NCI-H2227 treated with DMSO at 0.1 percent for 48 hours (cell line): ENCODE results near the gene DEF6.
"Not testable (repeated sequence)": the region's sequence is repeated elsewhere in the genome, so short reads cannot be mapped to it uniquely, and the experiment has no call there.

Source experiments
- DNase-seq: peaks from one replicate; lab custom pipeline; 2025; lab: John Stamatoyannopoulos, UW

DEF6 gene

GRCh38 chr6:35280903-35281302 is 16.7 kb upstream of the DEF6 start:
- DNase-seq = no peak

GRCh38 chr6:35282472-35282871 is 15.1 kb upstream of the DEF6 start:
- no peak for DNase-seq

DNA sequence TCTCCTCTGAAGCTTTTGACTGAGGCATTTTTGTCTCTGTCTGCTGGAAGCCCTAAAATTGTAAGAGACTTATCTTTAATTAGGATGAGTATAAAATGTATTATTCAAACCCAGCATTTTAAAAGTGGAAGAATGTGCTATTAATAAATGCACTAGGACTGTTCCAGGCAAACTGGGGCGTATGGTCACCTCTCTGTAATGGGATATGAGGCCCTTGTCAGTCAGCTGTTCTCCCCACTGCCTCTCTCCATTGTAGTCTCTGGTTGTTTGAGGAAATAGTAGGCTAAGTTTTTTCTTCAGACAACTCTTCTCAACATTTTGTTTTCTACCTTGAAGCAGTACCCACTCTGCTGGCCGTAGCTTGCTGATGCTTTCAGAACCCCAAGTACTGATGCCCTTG is 14.3 kb upstream of the DEF6 start:
- no peak for DNase-seq

GRCh38 chr6:35287671-35288396 is 9.8 kb upstream of the DEF6 start:
- DNase-seq = no peak

DNA sequence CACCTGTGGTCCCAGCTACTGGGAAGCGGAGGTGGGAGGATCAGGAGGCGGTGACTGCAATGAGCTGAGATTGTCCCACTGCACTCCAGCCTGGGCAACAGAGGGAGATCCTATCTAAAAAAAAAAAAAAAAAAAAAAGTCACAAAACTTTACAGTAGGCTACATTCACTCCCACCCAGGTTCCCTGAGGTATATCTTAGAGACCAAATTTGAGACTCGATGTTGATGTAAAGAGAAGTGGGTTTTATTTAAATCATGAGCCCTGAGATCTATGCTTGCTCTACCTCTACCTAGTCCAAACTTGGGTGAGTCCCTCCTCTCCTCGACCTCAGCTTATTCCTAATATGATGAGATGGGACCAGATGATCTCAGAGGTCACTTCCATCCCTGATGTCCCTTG is 8.8 kb upstream of the DEF6 start:
- no peak for DNase-seq

DNA sequence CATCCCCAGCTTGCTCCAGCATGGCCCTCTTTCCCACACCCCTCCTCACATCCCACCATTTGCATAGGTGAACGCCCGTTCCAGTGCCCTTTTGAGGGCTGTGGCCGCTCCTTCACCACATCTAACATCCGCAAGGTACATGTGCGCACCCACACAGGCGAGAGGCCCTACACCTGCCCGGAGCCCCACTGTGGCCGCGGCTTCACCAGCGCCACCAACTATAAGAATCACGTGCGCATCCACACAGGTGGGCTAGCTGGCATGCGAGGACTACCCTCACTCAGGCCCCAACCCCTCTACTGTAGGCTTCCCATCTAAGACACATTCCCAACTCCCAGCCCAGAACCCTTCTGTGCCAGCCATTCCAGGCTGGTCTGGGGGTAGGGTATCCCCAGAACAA is 6.1 kb upstream of the DEF6 start:
- DNase-seq = no peak

- DNase-seq = no peak
These were observed 5.1 kb upstream of the DEF6 start for GRCh38 chr6:35292494-35292893.

GRCh38 chr6:35293681-35294080 is 3.9 kb upstream of the DEF6 start:
- no peak for DNase-seq

DNA sequence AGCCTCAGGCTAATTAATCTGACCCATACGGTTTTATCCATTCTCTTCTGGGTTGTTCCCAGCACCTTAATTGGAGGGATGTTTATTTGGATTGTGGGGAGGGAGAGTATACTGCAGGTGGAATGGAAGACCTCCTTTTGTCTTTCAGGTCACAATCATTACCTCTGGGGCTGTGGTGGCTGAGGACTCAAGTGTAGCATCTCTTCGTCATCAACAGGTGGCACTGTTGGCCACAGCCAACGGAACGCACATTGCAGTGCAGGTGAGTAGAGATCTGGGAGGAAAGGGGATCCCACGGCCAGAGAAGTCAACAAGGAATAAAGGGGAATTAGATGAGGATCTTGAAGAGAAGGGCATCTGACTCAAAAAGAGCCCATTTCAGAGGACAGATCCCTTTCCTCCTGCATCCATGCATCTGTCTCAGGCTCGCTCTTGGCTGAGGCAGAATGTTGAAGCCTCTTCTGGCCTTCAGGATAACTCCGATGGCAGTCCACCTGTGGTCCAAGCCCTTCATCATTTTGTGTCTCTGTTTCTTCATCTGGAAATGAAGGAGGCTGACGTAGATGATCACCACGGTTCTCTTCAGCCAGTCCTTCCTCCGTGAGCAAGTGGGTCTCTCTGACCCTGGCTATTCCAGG is 3.2 kb upstream of the DEF6 start:
- DNase-seq = peak; percentile 50

DNA sequence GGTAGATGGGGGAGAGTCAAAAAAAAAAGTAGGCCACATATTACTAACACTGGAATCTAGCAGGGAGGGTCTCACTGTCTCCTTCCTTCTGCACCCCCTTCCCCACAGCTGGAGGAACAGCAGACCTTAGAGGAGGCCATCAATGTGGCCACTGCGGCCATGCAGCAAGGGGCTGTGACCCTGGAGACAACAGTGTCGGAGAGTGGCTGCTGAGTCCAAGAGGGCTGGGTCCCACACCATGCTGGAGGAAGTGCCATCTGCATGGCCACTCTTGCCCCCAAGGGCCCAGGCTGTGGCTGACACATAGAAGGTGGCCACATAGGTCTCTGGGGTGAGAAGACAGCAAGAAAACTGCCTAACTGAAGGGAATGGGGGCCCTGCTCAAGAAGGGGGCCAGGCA is 2.6 kb upstream of the DEF6 start:
- no peak for DNase-seq

- DNase-seq = no peak
These were observed 1.9 kb upstream of the DEF6 start for GRCh38 chr6:35295521-35296315.

DNA sequence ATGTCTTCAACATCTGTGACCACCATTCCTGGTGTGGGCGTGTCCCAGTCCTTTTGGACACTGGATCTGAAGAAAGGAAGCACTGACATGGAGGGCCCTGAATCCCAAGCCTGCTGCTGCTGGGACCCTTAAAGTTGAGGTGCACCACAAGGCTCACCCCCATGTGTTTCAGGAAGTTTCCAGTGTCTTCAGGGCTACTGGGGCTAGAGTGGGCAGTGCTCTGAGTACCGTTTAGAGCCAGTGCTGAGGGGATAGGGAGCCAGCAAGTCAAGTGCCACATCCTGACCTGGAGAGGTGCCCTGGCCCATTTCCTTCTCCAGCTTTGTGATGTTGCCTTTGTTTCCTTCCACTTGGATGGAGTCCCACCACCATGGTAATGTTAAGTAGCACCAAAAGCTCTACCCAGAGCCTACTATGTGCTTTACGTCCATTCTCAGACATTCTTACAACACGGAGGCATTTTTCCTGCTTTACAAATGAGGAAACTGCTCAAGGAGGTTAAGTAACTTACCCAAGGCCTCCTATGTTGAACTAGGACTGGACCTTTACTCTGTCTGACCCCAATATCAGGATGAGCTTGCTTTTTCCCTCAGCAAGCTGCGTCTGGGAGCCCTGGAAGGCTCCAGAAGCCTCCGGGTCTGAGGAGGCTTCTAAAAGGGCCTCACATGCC is 552 bp upstream of the DEF6 start:
- no peak for DNase-seq

DNA sequence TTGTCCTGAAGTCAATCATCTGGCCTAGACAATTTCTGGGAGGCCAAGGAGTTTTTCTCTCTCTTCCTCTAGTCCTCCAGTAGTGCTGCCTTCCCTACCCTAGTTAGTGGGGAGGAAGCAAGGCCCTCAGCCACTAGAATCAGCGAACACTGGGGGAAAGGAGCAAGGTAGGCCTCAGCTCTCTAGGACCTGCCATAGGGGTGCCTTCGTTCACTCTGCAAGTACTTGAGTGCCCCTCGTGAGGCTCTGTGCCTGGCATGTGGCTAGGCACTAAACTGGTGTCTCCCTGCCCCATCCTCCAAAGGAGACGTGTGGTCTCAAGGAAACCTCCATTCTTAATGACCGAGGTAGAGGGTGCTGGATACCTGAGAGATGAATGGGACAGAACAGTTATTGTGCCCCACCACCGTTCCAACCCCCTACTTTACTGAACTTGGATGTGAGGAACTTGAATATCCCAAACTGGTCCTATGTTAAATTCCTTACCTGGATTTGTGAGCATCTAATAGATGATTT is 1.1 kb downstream of the DEF6 start:
- no peak for DNase-seq

GRCh38 chr6:35299674-35300073 is 2.1 kb downstream of the DEF6 start:
- DNase-seq = no peak

DNA sequence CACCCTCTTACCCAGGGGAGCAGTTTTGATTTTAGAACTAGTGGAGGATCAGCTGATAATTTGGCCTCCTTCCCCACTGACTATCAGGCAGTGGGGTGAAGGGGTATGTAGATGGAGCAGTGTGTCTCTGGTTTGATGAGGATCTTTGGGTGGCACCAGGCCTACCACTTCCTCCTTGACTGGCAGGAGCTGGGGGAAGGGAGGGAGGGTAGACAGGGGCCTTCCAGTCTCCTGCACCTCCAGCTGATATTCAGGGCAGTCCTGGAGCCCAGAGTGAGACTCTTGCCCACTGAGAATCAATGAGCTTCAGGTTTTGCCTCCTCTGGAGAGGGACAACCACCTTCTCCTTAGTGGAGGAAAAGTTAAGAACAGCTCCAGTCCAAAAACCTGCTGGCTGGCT is 3.2 kb downstream of the DEF6 start:
- no peak for DNase-seq

GRCh38 chr6:35302604-35303241 is 5.1 kb downstream of the DEF6 start:
- DNase-seq = no peak

DNA sequence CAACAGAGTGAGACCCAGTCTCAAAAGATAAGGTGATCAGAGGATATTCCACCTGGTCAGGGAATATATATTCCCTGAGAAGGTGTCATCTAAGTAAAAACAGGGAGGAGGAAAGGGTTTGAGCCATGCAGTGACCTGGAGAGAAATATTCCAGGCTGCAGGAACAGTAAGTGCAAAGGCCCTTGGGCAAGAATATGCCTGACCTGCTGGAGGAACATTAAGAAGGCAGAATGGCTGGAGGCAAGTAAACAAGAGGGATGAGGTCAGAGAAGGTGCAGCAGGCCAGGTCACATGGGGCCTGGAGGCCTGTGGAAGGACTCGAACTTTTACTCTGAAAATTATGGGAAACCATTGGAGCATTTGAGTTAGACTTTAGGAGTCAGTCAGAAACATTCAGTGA is 6.7 kb downstream of the DEF6 start:
- no peak for DNase-seq

GRCh38 chr6:35305117-35305516 is 7.5 kb downstream of the DEF6 start:
- DNase-seq = no peak

DNA sequence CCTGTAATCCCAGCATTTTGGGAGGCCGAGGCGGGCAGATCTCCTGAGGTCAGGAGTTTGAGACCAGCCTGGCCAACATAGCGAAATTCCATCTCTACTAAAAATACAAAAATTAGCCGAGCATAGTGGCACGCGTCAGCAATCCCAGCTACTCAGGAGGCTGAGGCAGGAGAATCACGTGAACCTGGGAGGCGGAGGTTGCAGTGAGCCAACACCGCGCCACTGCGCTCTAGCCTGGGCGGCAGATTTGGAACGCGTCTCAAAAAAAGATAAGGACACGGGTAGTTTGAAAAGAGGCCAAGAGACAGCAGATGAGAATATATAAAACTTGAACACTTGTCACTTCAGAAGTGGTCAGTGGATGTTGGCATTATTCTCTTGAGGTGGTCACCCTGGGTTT is 9.5 kb downstream of the DEF6 start:
- not testable (repeated sequence) for DNase-seq

DNA sequence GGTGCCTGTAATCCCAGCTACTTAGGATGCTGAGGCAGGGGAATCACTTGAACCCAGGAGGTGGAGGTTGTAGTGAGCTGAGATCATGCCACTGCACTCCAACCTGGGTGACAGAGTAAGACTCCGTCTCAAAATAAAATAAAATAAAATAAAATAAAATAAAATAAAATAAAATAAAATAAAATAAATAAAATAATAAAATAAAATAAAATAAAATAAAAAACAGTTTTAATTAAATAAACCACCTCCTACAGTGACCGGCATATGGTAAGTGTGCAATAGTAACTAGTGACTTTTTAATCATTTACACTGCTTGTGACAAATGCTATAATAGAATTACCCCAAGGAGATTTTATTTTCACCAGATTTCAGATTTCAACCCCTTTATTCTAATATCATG is 10.9 kb downstream of the DEF6 start:
- DNase-seq = not testable (repeated sequence)

DNA sequence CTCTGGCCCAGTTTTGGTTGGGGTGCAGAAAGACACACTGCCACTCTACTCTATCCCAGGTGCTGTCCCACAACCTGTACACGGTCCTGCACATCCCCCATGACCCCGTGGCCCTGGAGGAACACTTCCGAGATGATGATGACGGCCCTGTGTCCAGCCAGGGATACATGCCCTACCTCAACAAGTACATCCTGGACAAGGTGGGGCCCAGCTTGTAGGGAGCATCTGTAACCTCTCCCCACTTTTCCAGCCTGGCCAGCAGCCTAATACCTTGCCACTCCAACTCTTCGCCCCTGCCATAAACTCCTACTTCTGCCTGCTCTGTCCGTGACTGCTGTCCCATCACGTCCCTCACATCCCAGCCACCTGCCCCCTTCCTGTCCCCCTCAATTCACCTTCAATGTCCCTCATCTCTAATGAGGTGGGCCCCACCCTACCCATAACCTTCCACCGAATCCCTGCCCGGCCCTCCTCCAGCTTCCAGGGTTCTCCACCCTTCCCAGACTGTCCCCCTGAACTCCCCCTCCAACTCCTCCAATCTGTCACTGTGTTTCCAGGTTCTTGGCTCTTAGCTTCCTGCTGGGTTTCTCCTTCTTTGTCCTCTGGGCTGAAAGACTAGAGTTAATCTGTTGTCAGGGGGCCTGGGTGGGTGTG is 12.1 kb downstream of the DEF6 start:
- DNase-seq = no peak
